Testis (tissue), 2 donors: ENCODE data around the gene ENTREP3.

Source experiments
- POLR2A ChIP-seq: fragments of 450-650 bp; IDR thresholded peaks from one replicate; pipeline ENCODE4 v1.6.1; 2017; ENCODE audit warnings: antibody characterized with exemption, mild to moderate bottlenecking, moderate library complexity
- TF ChIP-seq, protein P1 (sequence below), 3 experiments: fragments of 450-650 bp in 2 of 3; fragments of 200-600 bp in 1 of 3; sonication (generic) in 1 of 3; IDR thresholded peaks; one replicate each; pipeline ENCODE4 v1.5.1; 2016 to 2019; ENCODE audit warnings: antibody characterized with exemption in 3 of 3, mild to moderate bottlenecking in 2 of 3, moderate library complexity in 1 of 3

DNA sequence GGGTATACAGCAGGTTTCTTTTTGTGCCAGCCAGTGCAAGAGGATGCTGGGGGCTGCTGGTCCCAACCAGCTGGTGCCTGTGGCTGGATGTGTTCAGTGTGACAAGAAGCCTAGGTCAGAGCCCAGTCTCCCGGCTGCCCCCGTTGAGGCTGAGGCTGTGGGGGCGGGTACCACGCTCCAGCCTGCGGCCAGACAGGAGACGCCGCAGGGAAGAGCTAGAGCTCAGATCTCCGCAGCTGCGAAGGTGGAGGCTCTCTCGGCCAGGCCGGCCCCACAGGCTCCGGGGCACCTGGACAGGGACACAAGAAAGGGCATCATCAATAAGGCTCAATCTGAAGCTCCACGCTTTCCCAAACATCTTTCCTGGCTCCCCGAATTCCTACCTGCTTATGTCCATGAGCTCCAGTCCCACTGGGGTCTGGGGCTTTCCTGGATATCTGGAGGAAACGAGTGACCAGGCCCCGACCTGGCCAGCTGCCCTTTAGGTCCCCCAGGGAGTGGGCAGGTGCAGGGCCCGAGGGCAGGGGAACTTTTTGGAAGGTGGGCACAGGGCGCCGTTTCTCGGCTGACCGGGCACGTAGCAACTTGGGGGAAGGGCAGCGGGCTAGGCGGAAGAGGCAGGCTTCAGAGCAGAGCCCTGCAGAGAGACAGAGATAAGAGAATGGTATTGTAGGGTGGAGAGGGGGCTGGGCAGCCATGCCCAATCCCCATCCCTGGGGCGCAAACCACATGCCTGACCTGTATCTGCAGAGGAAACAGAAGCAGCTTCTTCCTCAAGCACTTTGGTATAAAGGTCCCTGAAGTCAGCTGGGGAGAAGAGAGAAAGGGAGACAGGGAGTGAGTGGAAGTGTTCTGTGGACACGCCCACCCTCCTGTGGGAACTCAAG lies 7.4 kb downstream of the ENTREP3 start:
- TF ChIP-seq, protein P1, sequence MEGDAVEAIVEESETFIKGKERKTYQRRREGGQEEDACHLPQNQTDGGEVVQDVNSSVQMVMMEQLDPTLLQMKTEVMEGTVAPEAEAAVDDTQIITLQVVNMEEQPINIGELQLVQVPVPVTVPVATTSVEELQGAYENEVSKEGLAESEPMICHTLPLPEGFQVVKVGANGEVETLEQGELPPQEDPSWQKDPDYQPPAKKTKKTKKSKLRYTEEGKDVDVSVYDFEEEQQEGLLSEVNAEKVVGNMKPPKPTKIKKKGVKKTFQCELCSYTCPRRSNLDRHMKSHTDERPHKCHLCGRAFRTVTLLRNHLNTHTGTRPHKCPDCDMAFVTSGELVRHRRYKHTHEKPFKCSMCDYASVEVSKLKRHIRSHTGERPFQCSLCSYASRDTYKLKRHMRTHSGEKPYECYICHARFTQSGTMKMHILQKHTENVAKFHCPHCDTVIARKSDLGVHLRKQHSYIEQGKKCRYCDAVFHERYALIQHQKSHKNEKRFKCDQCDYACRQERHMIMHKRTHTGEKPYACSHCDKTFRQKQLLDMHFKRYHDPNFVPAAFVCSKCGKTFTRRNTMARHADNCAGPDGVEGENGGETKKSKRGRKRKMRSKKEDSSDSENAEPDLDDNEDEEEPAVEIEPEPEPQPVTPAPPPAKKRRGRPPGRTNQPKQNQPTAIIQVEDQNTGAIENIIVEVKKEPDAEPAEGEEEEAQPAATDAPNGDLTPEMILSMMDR (IDR thresholded peaks at IDR 0.05) = no peak
- no peak for TF ChIP-seq POLR2A
